Adrenal gland (tissue), 12 donors: Measurements from ENCODE around the gene AMIGO2. TPM values are rescaled to one million over a fixed set of nuclear protein-coding genes. Genes with fewer than 3 reads are reported as not detected.

Source experiments
- DNase-seq, 7 donors: peaks; one replicate each; pipeline ENCODE4 v3.0.0-alpha.2; 2019 to 2020
- H3K27ac ChIP-seq, 5 donors: fragments of 200-600 bp; sonication (generic) in 4 of 5; 1 replicate in 3 of 5; 2 replicates in 2 of 5; pipeline versions ENCODE4 v1.5.1 to v1.8.0; 2016 to 2020; ENCODE audit warnings: mild to moderate bottlenecking in 1 of 5
- H3K27me3 ChIP-seq: fragments of 200-600 bp; 2 replicates; pipeline ENCODE4 v1.8.0; 2021
- H3K36me3 ChIP-seq, 2 donors: fragments of 200-600 bp; replicated peaks in 1 of 2; 1 replicate in 1 of 2; 2 replicates in 1 of 2; pipeline versions ENCODE4 v1.5.1 to v1.8.0; 2018 to 2022
- H3K4me1 ChIP-seq, 2 donors: fragments of 200-600 bp; replicated peaks in 1 of 2; 1 replicate in 1 of 2; 2 replicates in 1 of 2; pipeline versions ENCODE4 v1.5.1 to v1.8.0; 2018 to 2021
- H3K4me3 ChIP-seq, 4 donors: fragments of 200-600 bp; sonication (generic) in 3 of 4; one replicate each; pipeline ENCODE4 v1.5.1; 2016 to 2018
- H3K9me3 ChIP-seq, 3 donors: fragments of 200-600 bp; sonication (generic) in 1 of 3; replicated peaks in 1 of 3; 1 replicate in 2 of 3; 2 replicates in 1 of 3; pipeline versions ENCODE4 v1.5.1 to v1.8.0; 2016 to 2021
- POLR2A ChIP-seq, 2 donors: fragments of 450-650 bp; IDR thresholded peaks; one replicate each; pipeline ENCODE4 v1.6.1; 2017; ENCODE audit warnings: antibody characterized with exemption in 2 of 2, mild to moderate bottlenecking in 2 of 2, moderate library complexity in 1 of 2
- WGBS, 4 donors: extraction: QIAGEN DNeasy Blood & Tissue Kit in 2 of 4; methylation state at CpG; one replicate each; pipeline versions ENCODE4 v1.1.5 to v1.1.7; 2013 to 2017; 5-methylcytosine and 5-hydroxymethylcytosine counted together
- intact Hi-C, 2 donors: fragments of 100-400 bp; cut with DNase I; formaldehyde crosslinking; loops; one replicate each; pipeline versions ENCODE4 v1.14.1 to v1.15.0; 2022 to 2023
- polyA plus RNA-seq, 3 donors: library from polyadenylated mRNA; stranded (reverse); fragments of 200-250 nt in 2 of 3; fragments of 350-450 nt in 1 of 3; fragmentation: Illumina TruSeq in 1 of 3; extraction: RNeasy Lipid Tissue Mini Kit (QIAGEN cat#74804) in 1 of 3; gene quantifications; one replicate each; pipeline ENCODE4 v1.2.3, GENCODE V29; 2013 to 2014
- total RNA-seq, 9 donors: library from RNA; depleted of rRNA in 4 of 9; stranded (reverse); fragments of >200 nt in 4 of 9; fragments of 120-200 nt in 1 of 9; fragmentation: NEBNext Ultra II Directional in 1 of 9; extraction: Animal tissue kit (Norgen Biotek cat#: 25700) in 1 of 9; gene quantifications; one replicate each; pipeline versions ENCODE4 v1.1.0 to v1.2.4, GENCODE V29; 2013 to 2023
- TF ChIP-seq, protein P1 (sequence below), 6 experiments: fragments of 450-650 bp in 4 of 6; fragments of 200-600 bp in 2 of 6; sonication (generic) in 1 of 6; IDR thresholded peaks; 1 replicate in 5 of 6; 2 replicates in 1 of 6; pipeline versions ENCODE4 v1.5.1 to v1.8.0; 2016 to 2021; ENCODE audit warnings: antibody characterized with exemption in 6 of 6, mild to moderate bottlenecking in 2 of 6, moderate library complexity in 1 of 6
- donor health status: healthy with polysubstance abuse.
- donor health status: Bipolar disorder and iron deficiency.
- donor health status: DM: yes; HTN: yes; CAD: no.
- donor health status: DM: no; HTN: no; CAD: no.
- donor health status: DM: no; HTN: no; CAD: no.
- donor health status: DM: yes; HTN: yes; CAD: no.

The AMIGO2 gene
- total and polyA plus RNA-seq, 12 donors = 10.6 to 40.4 (median 28.3) TPM

DNA sequence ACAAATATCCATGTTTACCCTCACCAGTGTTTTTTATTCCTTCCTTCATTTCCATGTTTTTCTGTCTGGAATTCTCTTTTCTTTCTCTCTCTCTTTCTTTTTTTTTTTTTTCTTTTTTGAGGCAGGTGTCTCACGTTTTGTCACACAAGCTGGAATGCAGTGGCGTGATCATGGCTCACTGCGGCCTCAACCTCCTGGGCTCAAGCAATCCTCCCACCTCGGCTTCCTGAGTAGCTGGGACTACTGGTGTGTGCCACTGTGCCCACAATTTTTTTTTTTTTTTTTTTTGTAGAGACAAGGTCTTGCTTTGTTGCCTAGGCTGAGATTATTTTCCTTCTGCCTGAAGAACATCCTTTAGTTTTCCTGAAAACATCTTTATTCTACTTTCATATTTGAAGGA, 15.0 kb upstream of the AMIGO2 start:
- no peaks in the 10 kb centered on the region for H3K36me3 ChIP-seq
- TF ChIP-seq, protein P1, sequence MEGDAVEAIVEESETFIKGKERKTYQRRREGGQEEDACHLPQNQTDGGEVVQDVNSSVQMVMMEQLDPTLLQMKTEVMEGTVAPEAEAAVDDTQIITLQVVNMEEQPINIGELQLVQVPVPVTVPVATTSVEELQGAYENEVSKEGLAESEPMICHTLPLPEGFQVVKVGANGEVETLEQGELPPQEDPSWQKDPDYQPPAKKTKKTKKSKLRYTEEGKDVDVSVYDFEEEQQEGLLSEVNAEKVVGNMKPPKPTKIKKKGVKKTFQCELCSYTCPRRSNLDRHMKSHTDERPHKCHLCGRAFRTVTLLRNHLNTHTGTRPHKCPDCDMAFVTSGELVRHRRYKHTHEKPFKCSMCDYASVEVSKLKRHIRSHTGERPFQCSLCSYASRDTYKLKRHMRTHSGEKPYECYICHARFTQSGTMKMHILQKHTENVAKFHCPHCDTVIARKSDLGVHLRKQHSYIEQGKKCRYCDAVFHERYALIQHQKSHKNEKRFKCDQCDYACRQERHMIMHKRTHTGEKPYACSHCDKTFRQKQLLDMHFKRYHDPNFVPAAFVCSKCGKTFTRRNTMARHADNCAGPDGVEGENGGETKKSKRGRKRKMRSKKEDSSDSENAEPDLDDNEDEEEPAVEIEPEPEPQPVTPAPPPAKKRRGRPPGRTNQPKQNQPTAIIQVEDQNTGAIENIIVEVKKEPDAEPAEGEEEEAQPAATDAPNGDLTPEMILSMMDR (IDR thresholded peaks at IDR 0.05) = no peak
- no peak for TF ChIP-seq POLR2A (IDR thresholded peaks at IDR 0.05)
- no peaks in the 10 kb centered on the region for H3K27me3 ChIP-seq
- H3K4me1 ChIP-seq = peaks cover 11% of the 10 kb centered on the region in 2 donors
- H3K27ac ChIP-seq = no peak overlapping the region
- no peak for DNase-seq
- intact Hi-C loops = no loop called here
- no peak overlapping the region for H3K4me3 ChIP-seq
- 92 to 99% (median 94%) methylated on average over 4 of the region's 4 CpGs for WGBS, 4 donors
- H3K9me3 ChIP-seq = no peaks in the 10 kb centered on the region

DNA sequence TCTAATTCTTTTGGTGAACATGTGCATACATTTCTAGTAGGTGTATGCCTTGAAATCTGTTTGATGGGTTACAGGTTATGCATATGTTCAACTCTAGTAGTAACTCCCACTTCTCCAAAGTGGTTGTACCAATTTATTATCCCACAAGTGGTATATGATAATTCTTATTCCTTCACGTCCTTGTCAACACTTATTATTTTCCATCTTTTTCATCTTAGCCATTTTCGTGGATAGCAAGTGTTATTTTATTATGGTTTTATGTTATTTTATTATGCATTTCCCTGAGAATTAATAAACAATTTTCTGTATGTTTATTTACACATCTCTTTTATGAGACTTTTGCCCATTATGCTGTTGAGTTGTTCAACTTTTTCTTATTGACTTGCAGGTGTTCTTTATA, 11.2 kb upstream of the AMIGO2 start:
- intact Hi-C loops = no loop called here
- no peak overlapping the region for H3K4me3 ChIP-seq
- TF ChIP-seq, protein P1 (IDR thresholded peaks at IDR 0.05) = no peak
- no peak for TF ChIP-seq POLR2A (IDR thresholded peaks at IDR 0.05)
- H3K4me1 ChIP-seq = peaks cover 0 to 15% of the 10 kb centered on the region in 2 donors
- no peaks in the 10 kb centered on the region for H3K27me3 ChIP-seq
- no peaks in the 10 kb centered on the region for H3K9me3 ChIP-seq
- DNase-seq = no peak
- WGBS, 4 donors = 92 to 98% (median 97%) methylated on average over 2 of the region's 2 CpGs
- no peak overlapping the region for H3K27ac ChIP-seq
- H3K36me3 ChIP-seq = no peaks in the 10 kb centered on the region

DNA sequence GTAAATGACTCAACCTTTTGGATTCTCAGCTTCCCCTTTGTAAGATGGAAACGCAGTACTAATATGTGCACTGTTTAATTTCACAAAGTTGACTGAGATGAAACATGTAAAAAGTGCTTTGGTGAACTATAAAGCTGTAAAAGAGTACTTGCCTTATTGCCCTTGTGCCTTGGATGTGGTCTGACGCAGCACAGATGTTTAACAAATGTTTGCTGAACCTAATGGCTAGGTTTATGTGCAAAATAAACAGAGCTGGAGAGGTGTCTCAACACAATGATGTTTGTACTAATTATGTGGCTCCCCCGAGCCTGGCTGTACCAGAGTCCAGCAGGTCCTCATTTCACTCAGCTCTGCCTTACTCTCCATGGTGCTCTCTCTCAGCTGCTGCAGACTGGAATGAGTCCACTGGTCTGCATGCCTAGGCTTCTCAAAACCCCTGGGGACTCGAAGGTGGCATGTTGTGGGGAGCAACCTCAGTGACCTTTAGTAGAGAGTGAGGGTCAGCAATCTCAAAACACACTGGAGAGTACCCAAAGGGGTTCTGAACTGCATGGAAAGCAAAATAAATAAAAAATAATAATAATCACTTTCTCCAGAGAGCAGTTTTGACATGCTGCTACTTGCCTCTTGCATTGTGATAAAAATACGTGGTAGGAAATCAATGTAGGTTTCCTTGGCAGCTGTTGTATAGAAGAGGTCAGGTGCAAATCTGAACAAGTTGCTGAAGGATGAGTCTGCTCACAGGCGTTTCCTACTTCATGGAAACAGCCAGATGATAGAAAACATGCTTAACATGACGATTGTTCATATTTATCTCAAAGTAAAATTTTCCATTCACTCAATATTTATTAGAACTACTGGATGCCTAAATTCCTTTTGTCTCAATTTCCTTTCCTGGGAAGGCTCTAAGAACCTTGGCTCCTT, 8.5 kb upstream of the AMIGO2 start:
- Histone ChIP-seq H3K9me3 (no peaks in the 10 kb centered on the region), H3K4me1 (peaks cover 0 to 35% of the 10 kb centered on the region in 2 donors), H3K36me3 (no peaks in the 10 kb centered on the region), H3K27me3 (no peaks in the 10 kb centered on the region), H3K4me3 (no peak overlapping the region), H3K27ac (peak overlapping the region in 1 of 5 donors; percentile 18)
- no peak for TF ChIP-seq POLR2A (IDR thresholded peaks at IDR 0.05)
- TF ChIP-seq, protein P1 (IDR thresholded peaks at IDR 0.05) = no peak
- no peak for DNase-seq
- 66 to 82% (median 72%) methylated on average over 7 of the region's 7 CpGs for WGBS, 4 donors
- intact Hi-C loops = no loop called here

DNA sequence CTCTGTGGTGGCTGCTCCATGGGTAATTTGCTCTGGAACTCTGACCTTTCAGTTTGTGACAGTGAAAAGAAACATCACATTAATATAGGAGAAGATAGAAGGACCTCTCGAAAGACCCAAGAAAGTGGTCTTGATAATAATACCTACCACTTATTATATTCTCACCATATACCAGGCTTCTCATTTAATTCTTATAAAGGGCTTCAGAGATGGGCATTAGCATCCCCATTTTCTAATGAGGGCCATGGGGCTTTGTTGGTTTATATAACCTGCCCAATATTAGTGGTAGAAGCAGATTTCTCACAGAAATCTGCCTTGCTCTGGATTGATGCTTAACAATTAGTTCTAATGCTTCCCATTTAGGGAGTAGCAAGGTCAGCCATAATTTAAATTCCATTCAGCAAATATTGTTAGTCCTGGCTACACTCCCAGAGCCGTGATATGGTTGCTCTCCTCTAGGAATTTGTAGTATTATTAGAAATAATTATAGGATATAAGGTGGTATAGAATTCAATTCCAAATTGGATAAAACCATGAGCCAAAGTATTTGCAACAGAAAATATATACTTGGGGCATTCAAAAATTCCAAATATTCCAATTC, 7.4 kb upstream of the AMIGO2 start:
- H3K4me1 ChIP-seq = peaks cover 0 to 39% of the 10 kb centered on the region in 2 donors
- H3K36me3 ChIP-seq = no peaks in the 10 kb centered on the region
- H3K27me3 ChIP-seq = no peaks in the 10 kb centered on the region
- no peak overlapping the region for H3K27ac ChIP-seq
- intact Hi-C loops = no loop called here
- 51 to 64% (median 55%) methylated on average over 2 of the region's 2 CpGs for WGBS, 4 donors
- no peaks in the 10 kb centered on the region for H3K9me3 ChIP-seq
- no peak overlapping the region for H3K4me3 ChIP-seq
- no peak for TF ChIP-seq POLR2A (IDR thresholded peaks at IDR 0.05)
- TF ChIP-seq, protein P1 (IDR thresholded peaks at IDR 0.05) = no peak
- no peak for DNase-seq
